ENCODE data around the gene CLIC3. TPM values are rescaled to one million over a fixed set of nuclear protein-coding genes. Genes with fewer than 3 reads are reported as not detected.
A peak's percentile ranks its signal among the peaks of the same experiment; 100 is the strongest.

The CLIC3 gene
- total and polyA plus RNA-seq, 2 donors from 2014 or later = 2.1 to 4.0 TPM

DNA sequence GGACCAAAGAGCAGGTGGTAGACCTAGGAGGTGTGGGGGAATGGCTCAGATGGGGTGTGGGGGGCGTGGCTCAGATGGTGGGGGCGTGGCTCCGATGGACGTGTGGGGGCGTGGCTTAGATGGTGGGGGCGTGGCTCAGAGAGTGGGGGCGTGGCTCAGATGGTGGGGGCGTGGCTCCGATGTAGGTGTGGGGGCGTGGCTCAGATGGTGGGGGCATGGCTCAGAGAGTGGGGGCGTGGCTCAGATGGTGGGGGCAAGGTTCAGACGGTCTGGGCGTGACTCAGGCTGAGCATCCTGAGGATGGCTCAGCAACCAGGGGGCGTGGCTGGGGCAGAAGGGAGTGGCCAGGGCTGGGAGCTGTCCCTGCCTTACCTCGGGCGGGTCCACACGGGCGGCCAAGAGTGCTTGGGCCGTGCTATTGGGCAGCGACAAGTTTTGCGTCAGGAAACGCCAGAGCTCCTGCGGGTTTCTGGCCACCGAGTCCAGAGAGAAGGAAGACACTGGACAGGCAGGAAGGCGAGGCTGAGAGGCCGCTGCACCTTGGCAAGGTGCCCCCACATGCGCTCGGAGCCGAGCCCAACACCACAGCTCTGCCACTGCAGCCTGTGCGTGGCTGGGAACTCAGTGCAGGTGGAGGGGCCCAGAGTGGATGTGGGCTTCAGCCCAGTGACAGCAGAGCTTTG, 25.8 kb upstream of the CLIC3 start:
- H3K27me3 ChIP-seq (ENCODE audit: control insufficient read depth, insufficient read depth, low read length) = no peaks in the 10 kb centered on the region

GRCh38 chr9:137021568-137021978, 25.2 kb upstream of the CLIC3 start:
- Histone ChIP-seq H3K36me3 (ENCODE audit: control insufficient read depth in 2 of 3, insufficient read depth in 3 of 3, low read length in 3 of 3) (peaks cover 0 to 8% (median 0%) of the 10 kb centered on the region in 3 donors), H3K27ac (ENCODE audit: low read depth in 2 of 2, low read length in 2 of 2) (no peak overlapping the region), H3K27me3 (ENCODE audit: control insufficient read depth, insufficient read depth, low read length) (no peaks in the 10 kb centered on the region), H3K9me3 (ENCODE audit: control insufficient read depth in 2 of 3, insufficient read depth in 1 of 3, low read length in 3 of 3) (no peaks in the 10 kb centered on the region), H3K9ac (ENCODE audit: low read length in 3 of 3) (no peak overlapping the region), H3K4me3 (ENCODE audit: low read length in 3 of 3) (no peak overlapping the region), H3K4me1 (ENCODE audit: control insufficient read depth in 2 of 3, insufficient read depth in 2 of 3, low read depth in 1 of 3, low read length in 3 of 3) (peaks cover 0 to 12% (median 1%) of the 10 kb centered on the region in 3 donors)
- TF ChIP-seq CTCF (IDR thresholded peaks at IDR 0.05; ENCODE audit: borderline replicate concordance, extremely low read depth, insufficient read depth) = no peak
- DNase-seq (no peak), FAIRE-seq (no peak)
- intact Hi-C loops (cut with DNase I) = loop anchor here (10.0 kb wide), 1 partner anchor 67 kb away; the partner anchor contains the start of gene LCN12

More for the DNA sequence above, 25.8 kb upstream of the CLIC3 start:
- DNase-seq (peak in 2 of 5 donors; percentile 30 to 82), FAIRE-seq (no peak)
- peaks cover 0 to 3% (median 0%) of the 10 kb centered on the region in 3 donors for H3K36me3 ChIP-seq (ENCODE audit: control insufficient read depth in 2 of 3, insufficient read depth in 3 of 3, low read length in 3 of 3)
- intact Hi-C loops (cut with DNase I) = loop anchor here (10.0 kb wide), 1 partner anchor 67 kb away; the partner anchor contains the start of gene LCN12
- H3K27ac ChIP-seq (ENCODE audit: low read depth in 2 of 2, low read length in 2 of 2) = no peak overlapping the region
- no peak overlapping the region for H3K4me3 ChIP-seq (ENCODE audit: low read length in 3 of 3)
- no peaks in the 10 kb centered on the region for H3K9me3 ChIP-seq (ENCODE audit: control insufficient read depth in 2 of 3, insufficient read depth in 1 of 3, low read length in 3 of 3)
- no peak overlapping the region for H3K9ac ChIP-seq (ENCODE audit: low read length in 3 of 3)
- TF ChIP-seq CTCF (IDR thresholded peaks at IDR 0.05; ENCODE audit: borderline replicate concordance, extremely low read depth, insufficient read depth) = no peak
- H3K4me1 ChIP-seq (ENCODE audit: control insufficient read depth in 2 of 3, insufficient read depth in 2 of 3, low read depth in 1 of 3, low read length in 3 of 3) = peaks cover 0 to 17% (median 5%) of the 10 kb centered on the region in 3 donors

DNA sequence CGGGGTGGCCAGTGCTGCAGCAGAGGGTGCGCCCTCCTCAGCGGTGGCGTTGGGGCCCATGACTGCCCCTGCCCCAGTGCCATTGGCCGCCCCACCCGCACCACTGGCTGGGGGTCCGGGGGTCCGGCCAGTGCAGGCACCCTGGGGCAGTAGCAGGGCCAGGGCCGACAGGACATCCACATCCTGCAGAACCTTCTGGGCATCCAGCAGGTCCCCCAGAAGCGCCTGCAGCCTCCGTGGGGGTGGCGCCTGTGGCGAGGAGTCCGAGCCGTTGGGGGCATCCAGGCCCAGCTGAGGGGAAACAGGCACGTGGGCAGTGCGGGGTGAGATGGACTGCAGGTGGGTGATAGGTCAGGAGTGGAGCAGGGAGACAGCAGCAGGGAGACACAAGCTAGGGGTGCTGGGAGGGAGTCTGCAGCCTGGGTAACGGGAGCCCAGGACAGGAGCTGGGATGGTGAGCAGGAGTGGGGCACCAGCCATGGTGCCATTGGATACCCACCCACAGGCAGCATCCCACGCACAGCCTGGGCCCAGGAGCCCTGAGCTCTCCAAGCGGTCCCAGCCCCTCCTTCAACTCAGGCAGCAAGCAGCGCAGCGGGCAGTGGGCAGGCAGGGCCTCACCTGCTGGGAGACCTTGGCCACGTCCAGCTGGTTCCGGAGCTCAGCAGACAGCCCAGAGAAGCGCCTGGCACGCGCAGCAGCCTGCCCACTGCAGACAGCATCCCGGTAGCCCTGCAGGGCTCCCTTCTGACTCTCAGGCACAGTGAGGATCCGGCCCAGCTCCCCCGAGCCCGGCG, 24.6 kb upstream of the CLIC3 start:
- FAIRE-seq = no peak
- peaks cover 0 to 8% (median 0%) of the 10 kb centered on the region in 3 donors for H3K36me3 ChIP-seq (ENCODE audit: control insufficient read depth in 2 of 3, insufficient read depth in 3 of 3, low read length in 3 of 3)
- no peaks in the 10 kb centered on the region for H3K27me3 ChIP-seq (ENCODE audit: control insufficient read depth, insufficient read depth, low read length)
- H3K27ac ChIP-seq (ENCODE audit: low read depth in 2 of 2, low read length in 2 of 2) = no peak overlapping the region
- peaks cover 0 to 6% (median 0%) of the 10 kb centered on the region in 3 donors for H3K4me1 ChIP-seq (ENCODE audit: control insufficient read depth in 2 of 3, insufficient read depth in 2 of 3, low read depth in 1 of 3, low read length in 3 of 3)
- TF ChIP-seq CTCF (IDR thresholded peaks at IDR 0.05; ENCODE audit: borderline replicate concordance, extremely low read depth, insufficient read depth) = no peak
- no peak overlapping the region for H3K9ac ChIP-seq (ENCODE audit: low read length in 3 of 3)
- intact Hi-C loops (cut with DNase I) = loop anchor here (10.0 kb wide), 1 partner anchor 66 kb away; the partner anchor contains the start of gene LCN12
- H3K4me3 ChIP-seq (ENCODE audit: low read length in 3 of 3) = no peak overlapping the region
- DNase-seq = no peak
- H3K9me3 ChIP-seq (ENCODE audit: control insufficient read depth in 2 of 3, insufficient read depth in 1 of 3, low read length in 3 of 3) = no peaks in the 10 kb centered on the region

Data from kidney (tissue), 14 donors.